Effector CD8-positive, alpha-beta T cell (primary cell): ENCODE data around the gene PSME3.
"Not testable (repeated sequence)": the region's sequence is repeated elsewhere in the genome, so short reads cannot be mapped to it uniquely, and the experiment has no call there.

Experiments used
- DNase-seq: peaks from one replicate; lab custom pipeline; 2025; lab: John Stamatoyannopoulos, UW

The PSME3 gene

DNA sequence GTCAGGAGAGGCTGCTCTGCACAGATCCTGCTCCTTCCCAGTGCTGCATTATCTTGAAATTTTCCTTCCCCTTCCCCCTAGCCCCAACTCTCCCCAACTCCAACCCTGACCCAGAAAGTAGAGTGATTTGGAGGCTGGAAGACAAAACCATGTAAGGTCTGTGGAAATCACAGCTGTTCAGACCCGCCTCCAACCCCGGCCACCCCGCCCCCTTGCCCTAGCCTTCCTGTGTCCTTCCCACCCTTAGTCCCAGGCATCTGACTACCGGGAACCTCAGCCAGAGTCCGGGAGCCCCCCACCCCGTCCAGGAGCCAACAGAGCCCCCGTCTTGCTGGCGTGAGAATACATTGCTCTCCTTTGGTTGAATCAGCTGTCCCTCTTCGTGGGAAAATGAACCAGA lies 17.8 kb downstream of the PSME3 start, which contains the start of gene AOC3:
TSS of gene AOC3 (plus strand) at position 246 of the 400 bp plus-strand sequence. CDS start at position 391, 145 bp downstream.
- DNase-seq = no peak

DNA sequence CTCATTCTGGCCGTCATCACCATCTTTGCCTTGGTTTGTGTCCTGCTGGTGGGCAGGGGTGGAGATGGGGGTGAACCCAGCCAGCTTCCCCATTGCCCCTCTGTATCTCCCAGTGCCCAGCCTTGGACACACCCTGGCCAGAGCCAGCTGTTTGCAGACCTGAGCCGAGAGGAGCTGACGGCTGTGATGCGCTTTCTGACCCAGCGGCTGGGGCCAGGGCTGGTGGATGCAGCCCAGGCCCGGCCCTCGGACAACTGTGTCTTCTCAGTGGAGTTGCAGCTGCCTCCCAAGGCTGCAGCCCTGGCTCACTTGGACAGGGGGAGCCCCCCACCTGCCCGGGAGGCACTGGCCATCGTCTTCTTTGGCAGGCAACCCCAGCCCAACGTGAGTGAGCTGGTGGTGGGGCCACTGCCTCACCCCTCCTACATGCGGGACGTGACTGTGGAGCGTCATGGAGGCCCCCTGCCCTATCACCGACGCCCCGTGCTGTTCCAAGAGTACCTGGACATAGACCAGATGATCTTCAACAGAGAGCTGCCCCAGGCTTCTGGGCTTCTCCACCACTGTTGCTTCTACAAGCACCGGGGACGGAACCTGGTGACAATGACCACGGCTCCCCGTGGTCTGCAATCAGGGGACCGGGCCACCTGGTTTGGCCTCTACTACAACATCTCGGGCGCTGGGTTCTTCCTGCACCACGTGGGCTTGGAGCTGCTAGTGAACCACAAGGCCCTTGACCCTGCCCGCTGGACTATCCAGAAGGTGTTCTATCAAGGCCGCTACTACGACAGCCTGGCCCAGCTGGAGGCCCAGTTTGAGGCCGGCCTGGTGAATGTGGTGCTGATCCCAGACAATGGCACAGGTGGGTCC lies 18.4 kb downstream of the PSME3 start:
- DNase-seq = not testable (repeated sequence)

DNA sequence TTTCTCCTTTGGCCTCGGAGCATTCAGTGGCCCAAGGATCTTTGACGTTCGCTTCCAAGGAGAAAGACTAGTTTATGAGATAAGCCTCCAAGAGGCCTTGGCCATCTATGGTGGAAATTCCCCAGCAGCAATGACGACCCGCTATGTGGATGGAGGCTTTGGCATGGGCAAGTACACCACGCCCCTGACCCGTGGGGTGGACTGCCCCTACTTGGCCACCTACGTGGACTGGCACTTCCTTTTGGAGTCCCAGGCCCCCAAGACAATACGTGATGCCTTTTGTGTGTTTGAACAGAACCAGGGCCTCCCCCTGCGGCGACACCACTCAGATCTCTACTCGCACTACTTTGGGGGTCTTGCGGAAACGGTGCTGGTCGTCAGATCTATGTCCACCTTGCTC lies 19.2 kb downstream of the PSME3 start:
- no peak for DNase-seq

GRCh38 chr17:42853004-42853403 lies 19.8 kb downstream of the PSME3 start:
- no peak for DNase-seq

DNA sequence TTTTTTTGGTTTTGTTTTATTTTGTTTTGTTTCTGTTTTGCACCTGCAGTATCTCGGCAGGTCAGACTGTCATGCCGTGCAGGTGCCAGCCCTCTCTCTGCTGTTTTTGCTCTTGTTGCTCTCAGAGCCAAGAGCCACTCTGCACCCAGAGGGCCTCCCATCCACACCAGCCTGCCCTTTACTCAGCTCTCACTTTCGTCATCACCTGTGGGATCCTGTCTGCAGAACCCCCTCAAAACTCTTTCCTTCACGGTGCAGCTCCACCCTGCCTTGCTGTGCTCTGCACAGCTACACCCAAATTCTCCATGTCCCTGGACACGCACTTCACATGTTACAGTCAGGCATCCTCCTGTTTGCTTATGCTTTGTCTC lies 20.4 kb downstream of the PSME3 start:
- no peak for DNase-seq

DNA sequence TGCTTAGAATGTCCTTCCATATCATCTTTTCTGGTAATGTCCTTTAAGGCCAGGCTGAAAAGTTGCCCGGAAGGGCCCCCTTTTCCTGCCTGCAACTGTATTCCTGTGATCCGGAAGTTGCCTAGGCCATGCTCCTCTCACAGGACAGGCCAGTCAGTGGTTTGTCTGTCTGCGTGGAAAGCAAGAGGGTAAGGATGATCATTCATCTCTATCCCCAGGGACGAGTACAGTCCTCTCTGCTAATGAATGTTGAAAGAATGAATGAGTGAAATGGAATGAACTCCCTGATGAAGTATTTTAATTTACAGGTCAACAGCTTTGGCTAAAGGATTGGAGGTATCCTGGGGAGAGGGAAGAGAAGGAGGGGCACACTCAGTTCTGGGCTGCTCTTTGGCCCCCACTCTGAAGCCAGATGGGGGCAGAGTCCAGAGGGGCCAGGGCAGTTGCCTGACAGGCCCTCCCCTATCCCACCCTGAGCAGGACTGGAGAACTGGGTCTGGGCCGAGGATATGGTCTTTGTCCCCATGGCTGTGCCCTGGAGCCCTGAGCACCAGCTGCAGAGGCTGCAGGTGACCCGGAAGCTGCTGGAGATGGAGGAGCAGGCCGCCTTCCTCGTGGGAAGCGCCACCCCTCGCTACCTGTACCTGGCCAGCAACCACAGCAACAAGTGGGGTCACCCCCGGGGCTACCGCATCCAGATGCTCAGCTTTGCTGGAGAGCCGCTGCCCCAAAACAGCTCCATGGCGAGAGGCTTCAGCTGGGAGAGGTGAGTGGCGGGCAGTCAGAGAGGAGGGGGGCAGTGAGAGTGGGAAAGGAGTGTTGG lies 21.0 kb downstream of the PSME3 start:
- DNase-seq = no peak

GRCh38 chr17:42855048-42855596 lies 21.9 kb downstream of the PSME3 start:
- no peak for DNase-seq

DNA sequence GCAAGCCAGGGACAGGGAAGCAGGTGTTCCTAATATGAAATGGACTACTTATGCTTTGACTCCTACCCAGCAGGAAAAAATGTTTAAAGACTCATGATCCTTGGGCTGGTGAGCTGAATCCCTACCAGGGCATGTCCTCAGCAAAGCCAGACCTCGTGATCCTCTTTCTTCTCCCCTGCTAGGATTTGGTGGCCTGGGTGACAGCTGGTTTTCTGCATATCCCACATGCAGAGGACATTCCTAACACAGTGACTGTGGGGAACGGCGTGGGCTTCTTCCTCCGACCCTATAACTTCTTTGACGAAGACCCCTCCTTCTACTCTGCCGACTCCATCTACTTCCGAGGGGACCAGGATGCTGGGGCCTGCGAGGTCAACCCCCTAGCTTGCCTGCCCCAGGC lies 22.9 kb downstream of the PSME3 start:
- not testable (repeated sequence) for DNase-seq

GRCh38 chr17:42856516-42856915 lies 23.3 kb downstream of the PSME3 start:
- DNase-seq = not testable (repeated sequence)

GRCh38 chr17:42857389-42857788 lies 24.2 kb downstream of the PSME3 start:
- DNase-seq = no peak

DNA sequence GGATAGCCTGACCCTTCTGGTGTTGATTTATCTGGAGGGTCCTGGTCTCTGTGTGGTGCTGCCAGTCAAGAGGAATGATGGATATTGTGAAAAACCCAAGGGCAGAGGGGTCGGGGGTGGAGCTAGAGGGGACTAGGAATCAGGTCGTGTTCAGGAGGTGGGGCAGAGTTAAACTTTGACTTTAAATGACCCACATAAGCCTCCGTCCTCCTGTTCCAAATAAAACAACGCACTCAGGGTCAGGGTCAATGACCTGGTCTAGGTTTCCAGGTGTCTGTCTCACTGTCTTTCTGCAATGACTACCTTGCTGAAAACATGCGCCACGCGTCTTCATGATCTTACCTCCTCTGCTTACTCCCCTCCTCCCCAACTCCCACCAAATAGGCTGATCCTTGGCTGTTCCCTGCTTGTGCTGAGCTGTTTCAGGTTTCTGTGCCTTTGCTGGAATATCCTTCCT lies 32.5 kb downstream of the PSME3 start:
- DNase-seq = no peak

- no peak for DNase-seq
Observed at GRCh38 chr17:42866216-42866615, 33.0 kb downstream of the PSME3 start.

DNA sequence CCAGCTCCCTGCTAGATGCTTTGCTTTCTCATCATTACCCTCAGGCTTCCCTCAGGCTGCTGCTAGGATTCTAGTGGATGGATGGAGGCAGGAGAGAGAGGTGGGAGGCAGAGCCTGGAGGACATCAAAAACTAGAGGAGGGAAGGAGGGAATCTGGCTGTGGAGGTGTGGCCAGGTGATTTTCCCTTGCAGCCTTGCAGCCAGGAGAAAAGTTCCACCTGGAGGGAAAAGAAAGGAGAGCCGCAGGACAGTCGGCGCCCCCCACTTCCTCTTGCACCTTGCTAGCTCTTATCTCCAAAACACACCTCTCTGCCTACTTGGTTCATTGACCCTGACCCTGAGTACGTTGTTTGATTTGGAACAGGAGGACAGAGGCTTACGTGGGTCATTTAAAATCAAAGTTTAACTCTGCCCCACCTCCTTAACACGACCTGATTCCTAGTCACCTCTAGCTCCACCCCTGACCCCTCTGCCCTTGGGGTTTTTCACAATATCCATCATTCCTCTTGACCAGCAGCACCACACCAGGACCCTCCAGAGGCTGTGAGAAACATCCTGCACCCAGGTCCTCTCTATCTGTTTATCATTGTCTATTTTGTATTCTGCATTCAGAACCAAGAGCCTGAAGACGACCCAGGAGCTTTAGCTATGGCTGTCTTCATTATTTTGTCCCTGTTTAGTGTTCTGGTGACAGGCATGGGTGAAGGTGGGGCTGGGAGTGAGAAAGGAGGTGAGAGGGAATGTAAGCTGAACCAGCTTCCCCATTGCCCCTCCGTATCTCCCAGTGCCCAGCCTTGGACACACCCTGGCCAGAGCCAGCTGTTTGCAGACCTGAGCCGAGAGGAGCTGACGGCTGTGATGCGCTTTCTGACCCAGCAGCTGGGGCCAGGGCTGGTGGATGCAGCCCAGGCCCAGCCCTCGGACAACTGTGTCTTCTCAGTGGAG lies 33.7 kb downstream of the PSME3 start:
- no peak for DNase-seq

DNA sequence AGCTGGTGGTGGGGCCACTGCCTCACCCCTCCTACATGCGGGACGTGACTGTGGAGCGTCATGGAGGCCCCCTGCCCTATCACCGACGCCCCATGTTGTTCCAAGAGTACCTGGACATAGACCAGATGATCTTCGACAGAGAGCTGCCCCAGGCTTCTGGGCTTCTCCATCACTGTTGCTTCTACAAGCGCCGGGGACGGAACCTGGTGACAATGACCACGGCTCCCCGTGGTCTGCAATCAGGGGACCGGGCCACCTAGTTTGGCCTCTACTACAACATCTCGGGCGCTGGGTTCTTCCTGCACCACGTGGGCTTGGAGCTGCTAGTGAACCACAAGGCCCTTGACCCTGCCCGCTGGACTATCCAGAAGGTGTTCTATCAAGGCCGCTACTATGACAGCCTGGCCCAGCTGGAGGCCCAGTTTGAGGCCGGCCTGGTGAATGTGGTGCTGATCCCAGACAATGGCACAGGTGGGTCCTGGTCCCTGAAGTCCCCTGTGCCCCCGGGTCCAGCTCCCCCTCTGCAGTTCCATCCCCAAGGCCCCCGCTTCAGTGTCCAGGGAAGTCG lies 34.6 kb downstream of the PSME3 start:
- DNase-seq = not testable (repeated sequence)

DNA sequence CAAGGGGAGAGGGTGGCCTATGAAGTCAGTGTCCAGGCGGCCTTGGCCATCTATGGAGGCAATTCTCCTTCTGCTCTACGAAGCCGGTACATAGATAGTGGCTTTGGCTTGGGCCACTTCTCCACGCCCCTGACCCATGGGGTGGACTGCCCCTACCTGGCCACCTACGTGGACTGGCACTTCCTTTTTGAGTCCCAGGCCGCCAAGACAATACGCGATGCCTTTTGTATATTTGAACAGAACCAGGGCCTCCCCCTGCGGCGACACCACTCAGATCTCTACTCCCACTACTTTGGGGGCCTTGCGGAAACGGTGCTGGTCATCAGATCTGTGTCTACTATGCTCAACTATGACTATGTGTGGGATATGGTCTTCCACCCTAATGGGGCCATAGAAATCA lies 35.1 kb downstream of the PSME3 start:
- no peak for DNase-seq

- DNase-seq = no peak
Observed at GRCh38 chr17:42871647-42872046, 38.5 kb downstream of the PSME3 start.

DNA sequence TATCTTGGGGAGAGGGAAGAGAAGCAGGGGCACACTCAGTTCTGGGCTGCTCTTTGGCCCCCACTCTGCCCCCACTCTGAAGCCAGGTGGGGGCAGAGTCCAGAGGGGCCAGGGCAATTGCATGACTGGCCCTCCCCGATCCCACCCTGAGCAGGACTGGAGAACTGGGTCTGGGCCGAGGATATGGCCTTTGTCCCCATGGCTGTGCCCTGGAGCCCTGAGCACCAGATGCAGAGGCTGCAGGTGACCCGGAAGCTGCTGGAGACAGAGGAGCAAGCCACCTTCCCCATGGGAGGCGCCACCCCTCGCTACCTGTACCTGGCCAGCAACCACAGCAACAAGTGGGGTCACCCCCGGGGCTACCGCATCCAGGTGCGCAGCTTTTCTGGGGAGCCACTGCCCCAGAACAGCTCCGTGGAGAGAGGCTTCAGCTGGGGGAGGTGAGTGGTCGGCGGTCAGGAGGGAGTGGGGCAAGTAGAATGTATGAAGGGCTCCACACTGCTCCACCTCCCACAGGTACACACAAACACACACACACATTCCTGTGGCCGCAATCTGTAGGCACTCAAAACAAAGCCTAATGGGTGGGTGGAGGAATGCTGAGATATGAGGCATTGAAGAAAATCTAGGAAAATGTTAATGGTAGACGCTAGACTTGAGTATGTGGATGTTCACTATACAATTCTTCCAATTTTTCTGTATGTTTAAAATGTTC lies 39.2 kb downstream of the PSME3 start:
- DNase-seq = no peak

GRCh38 chr17:42873315-42873714 lies 40.1 kb downstream of the PSME3 start:
- DNase-seq = no peak

GRCh38 chr17:42873932-42874695 lies 40.9 kb downstream of the PSME3 start:
- DNase-seq = not testable (repeated sequence)

DNA sequence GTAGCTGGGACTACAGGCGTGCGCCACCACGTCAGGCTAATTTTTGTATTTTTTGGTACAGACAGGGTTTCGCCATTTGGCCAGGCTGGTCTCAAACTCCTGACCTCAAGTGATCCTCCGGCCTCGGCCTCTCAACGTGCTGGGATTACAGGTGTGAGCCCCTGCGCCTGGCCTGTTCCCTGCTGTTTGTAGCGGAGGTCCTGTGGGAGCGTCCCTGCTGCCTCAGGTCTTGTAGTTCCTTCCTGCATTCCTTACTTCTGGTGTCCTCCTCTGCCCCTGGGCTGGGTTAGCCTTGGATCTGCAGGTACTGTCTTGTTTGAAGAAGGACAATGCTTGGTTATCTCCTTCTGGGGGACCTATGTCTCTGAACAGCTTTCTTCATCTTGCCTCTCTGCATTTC lies 43.8 kb downstream of the PSME3 start:
- DNase-seq = no peak
